Endothelial cell of umbilical vein (primary cell): ENCODE data around the gene DENND5B.

Source experiments
- JUN ChIP-seq: IDR thresholded peaks from 2 replicates; pipeline ENCODE4 v1.6.1; 2011; ENCODE audit warnings: borderline replicate concordance, low read depth; ENCODE audit not compliant: insufficient read length, insufficient read depth
- POLR2A ChIP-seq: IDR thresholded peaks from 2 replicates; pipeline ENCODE4 v1.6.1; 2012; ENCODE audit warnings: low read depth, mild to moderate bottlenecking, control low read depth, low read length
- POLR2AphosphoS5 ChIP-seq: IDR thresholded peaks from 2 replicates; pipeline ENCODE4 v1.6.1; 2012; ENCODE audit warnings: low read depth, mild to moderate bottlenecking, control low read depth, low read length, moderate library complexity; ENCODE audit not compliant: insufficient read depth
- TF ChIP-seq, protein P1 (sequence below), 2 donors: IDR thresholded peaks; 1 replicate in 1 of 2; 2 replicates in 1 of 2; pipeline ENCODE4 v1.5.1; 2011; ENCODE audit warnings: low read length in 2 of 2, mild to moderate bottlenecking in 2 of 2, moderate library complexity in 2 of 2, control low read depth in 1 of 2, inconsistent platforms in 1 of 2, low read depth in 1 of 2; ENCODE audit not compliant: insufficient read depth in 1 of 2; ENCODE audit errors: extremely low read depth in 1 of 2

GRCh38 chr12:31440586-31440985 lies 150.3 kb downstream of the DENND5B start:
- TF ChIP-seq POLR2AphosphoS5 (no peak), POLR2A (no peak), JUN (no peak)
- TF ChIP-seq, protein P1, sequence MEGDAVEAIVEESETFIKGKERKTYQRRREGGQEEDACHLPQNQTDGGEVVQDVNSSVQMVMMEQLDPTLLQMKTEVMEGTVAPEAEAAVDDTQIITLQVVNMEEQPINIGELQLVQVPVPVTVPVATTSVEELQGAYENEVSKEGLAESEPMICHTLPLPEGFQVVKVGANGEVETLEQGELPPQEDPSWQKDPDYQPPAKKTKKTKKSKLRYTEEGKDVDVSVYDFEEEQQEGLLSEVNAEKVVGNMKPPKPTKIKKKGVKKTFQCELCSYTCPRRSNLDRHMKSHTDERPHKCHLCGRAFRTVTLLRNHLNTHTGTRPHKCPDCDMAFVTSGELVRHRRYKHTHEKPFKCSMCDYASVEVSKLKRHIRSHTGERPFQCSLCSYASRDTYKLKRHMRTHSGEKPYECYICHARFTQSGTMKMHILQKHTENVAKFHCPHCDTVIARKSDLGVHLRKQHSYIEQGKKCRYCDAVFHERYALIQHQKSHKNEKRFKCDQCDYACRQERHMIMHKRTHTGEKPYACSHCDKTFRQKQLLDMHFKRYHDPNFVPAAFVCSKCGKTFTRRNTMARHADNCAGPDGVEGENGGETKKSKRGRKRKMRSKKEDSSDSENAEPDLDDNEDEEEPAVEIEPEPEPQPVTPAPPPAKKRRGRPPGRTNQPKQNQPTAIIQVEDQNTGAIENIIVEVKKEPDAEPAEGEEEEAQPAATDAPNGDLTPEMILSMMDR (IDR thresholded peaks at IDR 0.05; ENCODE audit: extremely low read depth in 1 of 2, insufficient read depth in 1 of 2, low read depth in 1 of 2, low read length in 2 of 2), result no peak
